HepG2 (cell line): ENCODE measurements around the gene CDCA5. TPM values are rescaled to one million over a fixed set of nuclear protein-coding genes. Genes with fewer than 3 reads are reported as not detected.

ENCODE experiments used
- DMAP1 ChIP-seq: IDR thresholded peaks from 2 replicates; pipeline ENCODE4 v1.6.1; 2016
- HNRNPH1 ChIP-seq: fragments of 200-400 bp; formaldehyde crosslinking; optimal IDR thresholded peaks from 2 replicates; pipeline ENCODE3; 2017; ENCODE audit warnings: mild to moderate bottlenecking, low read depth, low read length
- HOXD1 ChIP-seq: sonication (generic); formaldehyde crosslinking; IDR thresholded peaks from 2 replicates; pipeline ENCODE4 v1.5.0; 2020; ENCODE audit warnings: missing genetic modification reagents
- KLF16 ChIP-seq, 2 experiments: sonication (generic) in 1 of 2; formaldehyde crosslinking in 1 of 2; IDR thresholded peaks; 2 replicates each; pipeline versions ENCODE4 v1.6.1 to v1.8.0; 2016 to 2023; ENCODE audit warnings: missing genetic modification reagents in 2 of 2, missing compliant biosample characterization in 1 of 2
- NCOA5 ChIP-seq: sonication (generic); formaldehyde crosslinking; IDR thresholded peaks from 2 replicates; pipeline ENCODE4 v1.4.0; 2020; ENCODE audit warnings: missing genetic modification reagents
- POLR2A ChIP-seq, 2 experiments: IDR thresholded peaks; 2 replicates each; pipeline ENCODE4 v1.6.1; 2011; ENCODE audit warnings: low read depth in 2 of 2, low read length in 2 of 2, mild to moderate bottlenecking in 1 of 2, moderate library complexity in 1 of 2; ENCODE audit not compliant: insufficient read depth in 1 of 2
- SCMH1 ChIP-seq: sonication (generic); formaldehyde crosslinking; IDR thresholded peaks from 2 replicates; pipeline ENCODE4 v1.9.0; 2021; ENCODE audit warnings: missing genetic modification reagents, mild to moderate bottlenecking, borderline replicate concordance
- TCF7L2 ChIP-seq: IDR thresholded peaks from 2 replicates; pipeline ENCODE4 v1.6.1; 2011; ENCODE audit warnings: mild to moderate bottlenecking, low read depth, low read length, moderate library complexity
- ZFY ChIP-seq: sonication (generic); formaldehyde crosslinking; IDR thresholded peaks from 2 replicates; pipeline ENCODE4 v1.4.0; 2020; ENCODE audit warnings: missing genetic modification reagents
- ZNF296 ChIP-seq: sonication (generic); formaldehyde crosslinking; conservative IDR thresholded peaks from 2 replicates; pipeline ENCODE4 v1.5.0; 2020; ENCODE audit warnings: mild to moderate bottlenecking, missing genetic modification reagents
- ZNF343 ChIP-seq: sonication (generic); formaldehyde crosslinking; IDR thresholded peaks from 2 replicates; pipeline ENCODE4 v1.4.0; 2020; ENCODE audit warnings: mild to moderate bottlenecking, missing genetic modification reagents
- ZNF382 ChIP-seq: sonication (generic); formaldehyde crosslinking; IDR thresholded peaks from 2 replicates; pipeline ENCODE4 v1.5.0; 2020; ENCODE audit warnings: missing genetic modification reagents, mild to moderate bottlenecking, borderline replicate concordance
- ZNF572 ChIP-seq: sonication (generic); formaldehyde crosslinking; IDR thresholded peaks from 2 replicates; pipeline ENCODE4 v1.5.1; 2020; ENCODE audit warnings: mild to moderate bottlenecking, missing genetic modification reagents
- polyA plus RNA-seq, 8 experiments: library from polyadenylated mRNA; depleted of rRNA in 3 of 8; stranded (reverse) in 7 of 8; unstranded in 1 of 8; fragments of >200 nt; fragmentation: Illumina TruSeq in 4 of 8; extraction: Trizol in 4 of 8; gene quantifications; 2 replicates each; pipeline versions ENCODE4 v1.2.1 to v1.2.3, GENCODE V29; 2011 to 2016; ENCODE audit warnings: low read depth in 4 of 8, missing spikeins in 1 of 8, mixed read lengths in 1 of 8; ENCODE audit not compliant: insufficient read depth in 1 of 8
- total RNA-seq, 5 experiments: library from RNA; depleted of rRNA; stranded (reverse); fragments of >200 nt; fragmentation: Illumina TruSeq; extraction: Trizol; gene quantifications; 2 replicates each; pipeline ENCODE4 v1.2.3, GENCODE V29; 2016; ENCODE audit warnings: low read depth in 1 of 5
- TF ChIP-seq, protein P1 (sequence below), 2 experiments: sonication (generic) in 1 of 2; formaldehyde crosslinking in 1 of 2; IDR thresholded peaks; 2 replicates each; pipeline versions ENCODE4 v1.6.1 to v1.9.0; 2014 to 2022; ENCODE audit warnings: antibody characterized with exemption in 1 of 2, borderline replicate concordance in 1 of 2, inconsistent platforms in 1 of 2, low read depth in 1 of 2, missing genetic modification reagents in 1 of 2
- TF ChIP-seq, protein P2 (sequence below): sonication (generic); formaldehyde crosslinking; IDR thresholded peaks from 2 replicates; pipeline ENCODE4 v1.4.0; 2020; ENCODE audit warnings: missing genetic modification reagents
- TF ChIP-seq, protein P3 (sequence below), 2 experiments: sonication (generic) in 1 of 2; formaldehyde crosslinking in 1 of 2; IDR thresholded peaks; 2 replicates each; pipeline versions ENCODE4 v1.4.0 to v1.6.1; 2016 to 2020; ENCODE audit warnings: borderline replicate concordance in 1 of 2, low read depth in 1 of 2, mild to moderate bottlenecking in 1 of 2, missing genetic modification reagents in 1 of 2

Gene CDCA5
- total and polyA plus RNA-seq, 2 of the 13 experiments (the other 11 are each of a cell fraction or from before 2014, with no cell fraction given), result 13.5 to 50.6 TPM

DNA sequence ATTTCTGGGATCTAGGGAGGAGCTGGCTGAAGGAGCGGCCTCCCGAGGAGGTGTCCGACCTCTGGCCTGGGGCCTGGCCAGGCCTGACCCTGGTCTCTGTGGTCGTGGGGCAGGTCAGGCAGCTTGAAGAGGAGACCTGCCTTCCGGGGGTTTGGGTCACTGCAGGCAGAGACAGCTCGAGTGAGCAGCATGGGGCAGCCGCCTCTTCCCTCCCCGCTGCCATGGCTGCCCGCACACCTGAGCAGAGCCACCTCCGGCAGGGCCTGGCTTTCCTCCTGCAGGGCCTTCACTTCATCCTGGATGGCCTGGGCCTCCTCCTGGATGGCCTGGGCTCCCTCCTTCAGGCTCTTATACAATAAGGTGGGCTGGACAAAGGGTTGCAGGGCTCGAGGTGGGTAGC, 17.5 kb downstream of the CDCA5 start (continued):
- TF ChIP-seq, protein P1, sequence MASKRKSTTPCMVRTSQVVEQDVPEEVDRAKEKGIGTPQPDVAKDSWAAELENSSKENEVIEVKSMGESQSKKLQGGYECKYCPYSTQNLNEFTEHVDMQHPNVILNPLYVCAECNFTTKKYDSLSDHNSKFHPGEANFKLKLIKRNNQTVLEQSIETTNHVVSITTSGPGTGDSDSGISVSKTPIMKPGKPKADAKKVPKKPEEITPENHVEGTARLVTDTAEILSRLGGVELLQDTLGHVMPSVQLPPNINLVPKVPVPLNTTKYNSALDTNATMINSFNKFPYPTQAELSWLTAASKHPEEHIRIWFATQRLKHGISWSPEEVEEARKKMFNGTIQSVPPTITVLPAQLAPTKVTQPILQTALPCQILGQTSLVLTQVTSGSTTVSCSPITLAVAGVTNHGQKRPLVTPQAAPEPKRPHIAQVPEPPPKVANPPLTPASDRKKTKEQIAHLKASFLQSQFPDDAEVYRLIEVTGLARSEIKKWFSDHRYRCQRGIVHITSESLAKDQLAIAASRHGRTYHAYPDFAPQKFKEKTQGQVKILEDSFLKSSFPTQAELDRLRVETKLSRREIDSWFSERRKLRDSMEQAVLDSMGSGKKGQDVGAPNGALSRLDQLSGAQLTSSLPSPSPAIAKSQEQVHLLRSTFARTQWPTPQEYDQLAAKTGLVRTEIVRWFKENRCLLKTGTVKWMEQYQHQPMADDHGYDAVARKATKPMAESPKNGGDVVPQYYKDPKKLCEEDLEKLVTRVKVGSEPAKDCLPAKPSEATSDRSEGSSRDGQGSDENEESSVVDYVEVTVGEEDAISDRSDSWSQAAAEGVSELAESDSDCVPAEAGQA (IDR thresholded peaks at IDR 0.05; ENCODE audit: low read depth), result no peak
- TF ChIP-seq, protein P1 (CRISPR knock-in tag; IDR thresholded peaks at IDR 0.05; ENCODE audit: borderline replicate concordance), result no peak
- peak; percentile 27 to 41; a peak in 3 of 4 replicates for TF ChIP-seq POLR2A (IDR thresholded peaks at IDR 0.05; ENCODE audit: insufficient read depth in 1 of 2, low read depth in 2 of 2, low read length in 2 of 2)
- TF ChIP-seq, protein P2, sequence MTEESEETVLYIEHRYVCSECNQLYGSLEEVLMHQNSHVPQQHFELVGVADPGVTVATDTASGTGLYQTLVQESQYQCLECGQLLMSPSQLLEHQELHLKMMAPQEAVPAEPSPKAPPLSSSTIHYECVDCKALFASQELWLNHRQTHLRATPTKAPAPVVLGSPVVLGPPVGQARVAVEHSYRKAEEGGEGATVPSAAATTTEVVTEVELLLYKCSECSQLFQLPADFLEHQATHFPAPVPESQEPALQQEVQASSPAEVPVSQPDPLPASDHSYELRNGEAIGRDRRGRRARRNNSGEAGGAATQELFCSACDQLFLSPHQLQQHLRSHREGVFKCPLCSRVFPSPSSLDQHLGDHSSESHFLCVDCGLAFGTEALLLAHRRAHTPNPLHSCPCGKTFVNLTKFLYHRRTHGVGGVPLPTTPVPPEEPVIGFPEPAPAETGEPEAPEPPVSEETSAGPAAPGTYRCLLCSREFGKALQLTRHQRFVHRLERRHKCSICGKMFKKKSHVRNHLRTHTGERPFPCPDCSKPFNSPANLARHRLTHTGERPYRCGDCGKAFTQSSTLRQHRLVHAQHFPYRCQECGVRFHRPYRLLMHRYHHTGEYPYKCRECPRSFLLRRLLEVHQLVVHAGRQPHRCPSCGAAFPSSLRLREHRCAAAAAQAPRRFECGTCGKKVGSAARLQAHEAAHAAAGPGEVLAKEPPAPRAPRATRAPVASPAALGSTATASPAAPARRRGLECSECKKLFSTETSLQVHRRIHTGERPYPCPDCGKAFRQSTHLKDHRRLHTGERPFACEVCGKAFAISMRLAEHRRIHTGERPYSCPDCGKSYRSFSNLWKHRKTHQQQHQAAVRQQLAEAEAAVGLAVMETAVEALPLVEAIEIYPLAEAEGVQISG (CRISPR knock-in tag), result peak; percentile 41; the same call in 1 of the 2 replicates
- TF ChIP-seq ZNF296 (CRISPR knock-in tag), result 0 out of 2 replicates have a peak, but pooled peaks have one; percentile 37
- no peak for TF ChIP-seq TCF7L2
- 0 out of 2 replicates have a peak, but pooled peaks have one; percentile 18 for TF ChIP-seq ZNF572 (CRISPR knock-in tag)
- no peak for TF ChIP-seq SCMH1
- TF ChIP-seq NCOA5 (CRISPR knock-in tag), result no peak
- 0 out of 2 replicates have a peak, but pooled peaks have one; percentile 27 for TF ChIP-seq HOXD1
- no peak; a peak in 1 of 4 replicates for TF ChIP-seq KLF16 (CRISPR knock-in tag; IDR thresholded peaks at IDR 0.05)
- no peak for TF ChIP-seq ZNF382 (CRISPR knock-in tag)
- no peak for TF ChIP-seq ZNF343 (CRISPR knock-in tag)
- TF ChIP-seq DMAP1 (CRISPR knock-in tag), result peak; percentile 32; the same call in 1 of the 2 replicates
- TF ChIP-seq, protein P3, sequence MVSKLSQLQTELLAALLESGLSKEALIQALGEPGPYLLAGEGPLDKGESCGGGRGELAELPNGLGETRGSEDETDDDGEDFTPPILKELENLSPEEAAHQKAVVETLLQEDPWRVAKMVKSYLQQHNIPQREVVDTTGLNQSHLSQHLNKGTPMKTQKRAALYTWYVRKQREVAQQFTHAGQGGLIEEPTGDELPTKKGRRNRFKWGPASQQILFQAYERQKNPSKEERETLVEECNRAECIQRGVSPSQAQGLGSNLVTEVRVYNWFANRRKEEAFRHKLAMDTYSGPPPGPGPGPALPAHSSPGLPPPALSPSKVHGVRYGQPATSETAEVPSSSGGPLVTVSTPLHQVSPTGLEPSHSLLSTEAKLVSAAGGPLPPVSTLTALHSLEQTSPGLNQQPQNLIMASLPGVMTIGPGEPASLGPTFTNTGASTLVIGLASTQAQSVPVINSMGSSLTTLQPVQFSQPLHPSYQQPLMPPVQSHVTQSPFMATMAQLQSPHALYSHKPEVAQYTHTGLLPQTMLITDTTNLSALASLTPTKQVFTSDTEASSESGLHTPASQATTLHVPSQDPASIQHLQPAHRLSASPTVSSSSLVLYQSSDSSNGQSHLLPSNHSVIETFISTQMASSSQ (IDR thresholded peaks at IDR 0.05; ENCODE audit: low read depth), result no peak
- TF ChIP-seq, protein P3 (CRISPR knock-in tag; IDR thresholded peaks at IDR 0.05; ENCODE audit: borderline replicate concordance), result no peak
- no peak for TF ChIP-seq HNRNPH1
- TF ChIP-seq ZFY (CRISPR knock-in tag), result peak; percentile 79
